Skeletal muscle cell (primary cell): Measurements from ENCODE around the gene RXFP2.

Experiments used
- DNase-seq: peaks from one replicate; pipeline ENCODE4 v3.0.0-alpha.2; 2010; ENCODE audit warnings: low read depth
- H3K4me3 ChIP-seq: 2 replicates; pipeline ENCODE4 v1.5.1; 2011; ENCODE audit warnings: low read depth, mild to moderate bottlenecking, control low read depth, low read length, moderate library complexity

RXFP2 gene

GRCh38 chr13:31764556-31764955 lies 25.2 kb downstream of the RXFP2 start:
- no peak overlapping the region for H3K4me3 ChIP-seq
- no peak for DNase-seq

GRCh38 chr13:31765138-31765785 lies 25.9 kb downstream of the RXFP2 start:
- H3K4me3 ChIP-seq, result no peak overlapping the region
- DNase-seq, result peak; percentile 87

GRCh38 chr13:31767175-31767900 lies 28.0 kb downstream of the RXFP2 start:
- no peak overlapping the region for H3K4me3 ChIP-seq
- DNase-seq, result peak; percentile 97

- no peak for DNase-seq
- no peak overlapping the region for H3K4me3 ChIP-seq
These were observed 29.0 kb downstream of the RXFP2 start for GRCh38 chr13:31768351-31768750.

GRCh38 chr13:31769575-31769974 lies 30.2 kb downstream of the RXFP2 start:
- no peak overlapping the region for H3K4me3 ChIP-seq
- no peak for DNase-seq

- no peak for DNase-seq
- no peak overlapping the region for H3K4me3 ChIP-seq
These were observed 32.9 kb downstream of the RXFP2 start for GRCh38 chr13:31772231-31772630.

GRCh38 chr13:31773538-31773937 lies 34.2 kb downstream of the RXFP2 start:
- no peak overlapping the region for H3K4me3 ChIP-seq
- peak; percentile 75 for DNase-seq

- no peak overlapping the region for H3K4me3 ChIP-seq
- no peak for DNase-seq
These were observed 34.9 kb downstream of the RXFP2 start for GRCh38 chr13:31774186-31774750.

- no peak for DNase-seq
- no peak overlapping the region for H3K4me3 ChIP-seq
These were observed 35.8 kb downstream of the RXFP2 start for GRCh38 chr13:31775148-31775547.

GRCh38 chr13:31775686-31776085 lies 36.4 kb downstream of the RXFP2 start:
- DNase-seq, result no peak
- no peak overlapping the region for H3K4me3 ChIP-seq

- no peak for DNase-seq
- no peak overlapping the region for H3K4me3 ChIP-seq
These were observed 41.7 kb downstream of the RXFP2 start for GRCh38 chr13:31781064-31781463.

GRCh38 chr13:31786011-31786410 lies 46.7 kb downstream of the RXFP2 start:
- no peak overlapping the region for H3K4me3 ChIP-seq
- DNase-seq, result no peak

- no peak overlapping the region for H3K4me3 ChIP-seq
- no peak for DNase-seq
These were observed 51.7 kb downstream of the RXFP2 start for GRCh38 chr13:31790992-31791391.

- no peak for DNase-seq
- no peak overlapping the region for H3K4me3 ChIP-seq
These were observed 53.9 kb downstream of the RXFP2 start for GRCh38 chr13:31793246-31793645.

- H3K4me3 ChIP-seq, result no peak overlapping the region
- peak; percentile 89 for DNase-seq
These were observed 55.1 kb downstream of the RXFP2 start for GRCh38 chr13:31794452-31794851.

GRCh38 chr13:31797154-31797775 lies 57.9 kb downstream of the RXFP2 start:
- no peak overlapping the region for H3K4me3 ChIP-seq
- no peak for DNase-seq

GRCh38 chr13:31798189-31798588 lies 58.9 kb downstream of the RXFP2 start:
- no peak overlapping the region for H3K4me3 ChIP-seq
- DNase-seq, result no peak

- no peak for DNase-seq
- H3K4me3 ChIP-seq, result no peak overlapping the region
These were observed 61.8 kb downstream of the RXFP2 start for GRCh38 chr13:31801088-31801487.

- DNase-seq, result no peak
- no peak overlapping the region for H3K4me3 ChIP-seq
These were observed 64.0 kb downstream of the RXFP2 start for GRCh38 chr13:31803311-31803710.

GRCh38 chr13:31805841-31806240 lies 66.5 kb downstream of the RXFP2 start:
- DNase-seq, result no peak
- no peak overlapping the region for H3K4me3 ChIP-seq
